GM04503 (cell line): ENCODE results near the gene ANKRD6.

Experiments used
- DNase-seq: peaks from one replicate; pipeline ENCODE4 v3.0.0-alpha.2; 2012; ENCODE audit warnings: low read depth

ANKRD6 gene

DNA sequence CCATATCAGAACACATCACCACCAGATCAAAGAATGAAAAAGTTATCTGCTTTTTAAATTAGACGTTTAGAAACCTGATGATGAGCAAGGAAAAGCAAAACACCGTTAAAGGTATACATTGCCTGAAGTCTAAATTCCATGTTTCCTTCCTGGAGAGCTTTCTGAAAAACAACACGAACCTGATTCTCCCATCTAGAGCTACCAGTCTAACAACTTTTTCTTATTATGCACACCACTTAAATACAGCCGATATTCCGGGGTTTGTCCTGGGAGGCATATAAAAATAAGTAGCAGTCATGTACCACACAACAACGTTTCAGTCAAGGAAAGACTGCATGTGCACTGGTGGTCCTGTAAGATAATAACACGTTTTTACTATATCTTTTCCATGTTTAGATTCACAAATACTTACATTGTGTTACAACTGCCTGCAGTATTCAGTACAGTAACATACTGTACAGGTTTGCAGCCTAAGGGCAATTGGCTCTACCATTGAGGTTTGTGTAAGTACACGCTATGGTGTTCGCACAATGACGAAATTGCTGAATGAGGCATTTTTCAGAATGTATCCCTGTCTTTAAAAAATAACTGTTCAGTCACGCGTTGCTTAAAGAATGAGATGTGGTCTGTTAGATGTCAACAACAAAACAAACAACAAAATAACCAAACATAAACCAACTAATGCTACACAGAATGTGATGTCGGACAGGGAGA, 224.7 kb downstream of the ANKRD6 start:
- no peak for DNase-seq

DNA sequence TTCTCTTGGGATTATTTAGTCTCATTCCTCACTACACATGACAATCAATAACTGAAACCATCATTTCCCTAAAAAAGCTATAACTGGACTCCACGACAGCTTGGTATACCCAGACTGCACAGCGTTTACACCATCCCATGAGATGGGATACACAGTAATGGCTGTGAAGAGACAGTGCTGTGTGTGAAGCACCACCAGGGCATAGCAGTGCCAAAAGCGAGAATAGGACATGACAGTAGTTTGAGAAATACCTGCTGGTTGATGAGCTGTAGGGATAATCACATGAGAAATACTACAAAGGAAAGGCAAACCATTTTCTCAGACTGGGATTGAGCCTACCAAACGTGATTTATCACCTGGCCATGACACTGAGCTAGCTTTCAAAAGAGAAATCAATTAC, 228.0 kb downstream of the ANKRD6 start:
- DNase-seq: no peak

DNA sequence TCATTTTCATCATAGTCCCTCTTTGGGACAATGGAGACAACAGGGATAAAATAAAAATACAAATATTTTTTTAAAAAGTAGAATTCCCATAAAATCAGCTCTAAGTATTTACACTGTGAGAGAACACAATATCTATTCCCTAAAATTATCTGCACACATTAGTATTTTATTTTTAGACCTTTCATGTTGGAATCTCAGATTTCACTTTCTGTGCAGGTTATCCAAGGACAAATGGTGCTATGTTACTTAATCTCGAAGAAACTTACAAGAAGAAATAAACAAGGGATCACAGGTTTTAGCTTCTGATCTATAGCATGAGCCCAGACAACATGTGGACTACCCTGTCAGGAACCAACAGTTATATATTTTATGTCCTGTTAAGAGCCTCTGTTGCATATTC, 228.6 kb downstream of the ANKRD6 start:
- DNase-seq: no peak

DNA sequence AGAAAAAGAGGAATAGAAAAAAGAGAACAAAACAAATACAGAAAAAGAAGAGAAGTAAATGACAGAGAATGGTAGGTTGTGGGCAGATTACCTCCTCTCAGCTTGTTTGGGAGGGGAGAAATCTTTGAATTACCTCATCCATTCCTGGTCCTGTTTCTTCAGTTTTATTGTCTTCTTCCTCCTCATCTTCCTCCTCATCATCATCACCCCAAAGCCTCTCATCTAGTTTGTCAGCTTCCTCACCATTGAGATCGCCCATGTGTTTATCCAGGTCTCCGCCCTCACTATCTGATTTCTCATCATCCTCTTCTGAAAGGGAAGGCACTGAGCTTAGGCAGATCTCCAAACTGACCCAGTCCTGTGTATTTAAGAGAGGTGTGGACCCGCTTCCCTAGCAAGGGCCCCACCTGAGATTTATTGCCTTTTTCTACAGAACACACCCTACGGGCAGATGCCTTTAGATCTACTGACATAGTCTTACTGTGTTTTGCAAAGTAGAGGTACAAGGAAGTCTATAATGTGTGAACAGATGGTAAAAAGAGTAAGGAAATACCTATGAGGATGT, 229.8 kb downstream of the ANKRD6 start:
- no peak for DNase-seq

DNA sequence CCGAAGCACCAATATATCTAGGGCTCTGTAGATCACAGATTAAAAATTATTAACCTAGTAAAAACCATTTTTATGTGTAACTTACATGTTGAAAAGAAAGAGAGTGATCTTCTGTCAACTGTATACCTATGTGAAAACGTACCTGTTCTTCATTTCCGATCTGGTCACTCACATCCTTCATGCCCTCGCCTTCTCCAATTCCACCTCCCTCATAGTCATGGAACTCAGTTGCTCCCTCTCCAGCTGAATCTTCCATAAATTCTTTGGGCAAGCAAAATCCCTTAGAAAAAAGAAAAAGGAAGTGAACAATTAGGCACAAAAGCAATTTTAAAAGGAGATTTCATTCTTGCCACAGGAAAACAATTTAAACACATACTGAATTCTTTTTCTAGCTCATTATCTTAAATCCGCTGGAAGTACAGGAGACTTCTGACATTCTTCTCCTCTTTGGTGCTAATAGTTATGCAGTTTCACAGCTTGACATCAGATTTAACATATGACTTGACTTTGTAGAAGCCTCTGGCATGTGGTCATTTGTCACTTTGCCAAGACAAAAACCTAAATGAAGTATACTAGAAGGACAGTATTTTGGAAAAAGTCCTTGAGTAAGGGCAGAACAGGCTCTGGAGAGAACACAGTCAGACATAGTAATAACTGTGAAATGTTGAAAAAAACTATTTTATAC, 235.1 kb downstream of the ANKRD6 start:
- DNase-seq: no peak

DNA sequence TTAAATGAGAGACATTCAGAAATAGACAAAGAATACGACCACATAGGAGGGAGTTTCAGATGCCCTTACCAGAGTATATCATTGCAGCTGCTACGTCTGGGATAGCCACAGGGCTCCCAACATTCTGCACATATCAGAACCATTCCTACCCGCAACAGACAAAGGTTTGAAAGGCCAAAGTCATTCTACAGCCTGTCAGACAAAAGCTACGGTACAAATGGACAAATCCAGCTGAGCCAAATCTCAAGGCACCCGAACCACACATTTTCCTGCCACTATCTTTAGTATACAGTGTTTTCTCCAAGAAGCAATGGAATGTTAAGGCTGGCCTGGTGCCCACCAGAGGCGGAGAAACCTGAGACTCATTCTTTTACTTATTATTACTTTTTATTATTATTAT, 236.1 kb downstream of the ANKRD6 start:
- DNase-seq: no peak

DNA sequence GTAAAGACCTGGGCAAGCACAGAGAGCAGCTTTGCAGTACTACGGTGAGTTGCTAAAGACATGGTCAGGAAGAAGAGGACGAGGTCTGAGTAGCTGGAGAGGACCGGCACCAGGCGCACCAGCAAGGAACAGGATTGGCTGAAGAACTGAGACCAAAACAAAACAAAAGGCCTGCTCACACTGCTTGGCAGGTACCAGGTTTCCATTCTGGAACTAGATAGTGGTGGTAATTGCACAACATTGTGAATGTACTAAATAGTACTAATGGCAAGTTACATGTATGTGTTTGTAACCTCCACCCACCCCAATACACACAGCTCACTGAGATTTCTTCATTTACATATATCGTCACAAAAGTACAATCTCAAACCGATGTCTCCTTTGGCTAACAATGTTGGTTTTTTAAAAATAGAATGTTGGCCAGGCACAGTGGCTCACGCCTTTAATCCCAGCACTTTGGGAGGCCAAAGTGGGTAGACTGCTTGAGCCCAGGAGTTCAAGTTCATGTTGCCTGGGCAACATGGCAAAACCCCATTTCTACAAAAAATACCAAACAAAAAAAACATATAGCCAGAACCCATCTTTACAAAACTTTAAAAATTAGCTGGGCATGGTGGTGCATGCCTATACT, 238.1 kb downstream of the ANKRD6 start:
- no peak for DNase-seq

DNA sequence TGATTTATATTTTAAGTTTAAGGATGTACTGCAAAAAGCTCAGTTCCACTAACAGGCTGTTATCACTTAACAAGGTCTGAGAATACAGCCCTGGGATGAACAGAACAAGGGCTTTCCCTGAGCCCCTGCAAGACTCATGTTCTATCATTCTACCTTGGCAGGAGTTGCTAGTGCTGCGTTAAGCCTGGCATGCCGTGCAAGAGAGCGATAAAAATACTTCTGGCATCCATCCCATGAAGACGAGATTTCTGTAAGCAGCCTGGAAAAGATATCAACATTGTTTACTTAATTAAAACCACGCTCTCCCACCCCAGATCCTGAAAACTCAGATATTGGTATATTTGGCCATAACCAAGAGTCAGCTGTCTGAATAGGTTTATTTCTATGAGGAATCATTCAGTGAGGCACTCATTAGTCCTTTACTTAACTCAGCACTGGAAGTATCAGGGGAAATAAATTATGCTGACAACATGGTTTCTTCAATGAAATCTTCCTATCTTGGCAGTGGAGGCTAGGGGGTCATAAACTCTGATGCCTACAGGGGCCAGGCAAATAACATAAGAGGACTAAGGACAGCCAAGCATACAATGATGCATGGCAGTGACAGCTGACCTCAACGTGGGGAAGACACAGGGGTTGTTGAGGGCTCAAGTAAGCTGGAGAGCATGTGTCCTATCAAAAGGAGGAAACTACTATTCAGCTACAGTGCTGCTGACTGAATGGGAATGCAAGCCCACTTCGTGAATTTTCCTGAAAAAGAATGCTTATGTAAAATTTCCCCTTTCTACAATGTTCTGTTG, 243.2 kb downstream of the ANKRD6 start:
- DNase-seq: no peak

DNA sequence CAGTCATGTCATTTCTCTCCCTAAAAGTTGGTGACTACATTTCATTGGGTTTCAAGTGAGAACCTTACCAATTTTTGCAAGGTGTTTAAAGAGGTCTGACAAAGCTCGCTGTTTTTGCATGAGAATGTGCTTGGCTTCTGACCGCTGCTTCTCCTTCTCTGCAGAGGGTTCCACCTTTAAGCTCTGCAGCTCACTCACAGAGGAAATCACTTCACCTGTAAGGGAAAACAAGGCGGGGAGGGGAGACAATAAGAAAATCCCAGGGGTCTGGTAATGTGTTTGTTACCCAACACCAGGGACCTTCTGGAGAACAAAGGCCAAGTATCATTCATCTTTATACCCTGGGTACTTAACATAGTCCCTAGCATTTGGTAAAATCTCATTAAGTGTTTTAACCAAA, 245.6 kb downstream of the ANKRD6 start:
- no peak for DNase-seq

DNA sequence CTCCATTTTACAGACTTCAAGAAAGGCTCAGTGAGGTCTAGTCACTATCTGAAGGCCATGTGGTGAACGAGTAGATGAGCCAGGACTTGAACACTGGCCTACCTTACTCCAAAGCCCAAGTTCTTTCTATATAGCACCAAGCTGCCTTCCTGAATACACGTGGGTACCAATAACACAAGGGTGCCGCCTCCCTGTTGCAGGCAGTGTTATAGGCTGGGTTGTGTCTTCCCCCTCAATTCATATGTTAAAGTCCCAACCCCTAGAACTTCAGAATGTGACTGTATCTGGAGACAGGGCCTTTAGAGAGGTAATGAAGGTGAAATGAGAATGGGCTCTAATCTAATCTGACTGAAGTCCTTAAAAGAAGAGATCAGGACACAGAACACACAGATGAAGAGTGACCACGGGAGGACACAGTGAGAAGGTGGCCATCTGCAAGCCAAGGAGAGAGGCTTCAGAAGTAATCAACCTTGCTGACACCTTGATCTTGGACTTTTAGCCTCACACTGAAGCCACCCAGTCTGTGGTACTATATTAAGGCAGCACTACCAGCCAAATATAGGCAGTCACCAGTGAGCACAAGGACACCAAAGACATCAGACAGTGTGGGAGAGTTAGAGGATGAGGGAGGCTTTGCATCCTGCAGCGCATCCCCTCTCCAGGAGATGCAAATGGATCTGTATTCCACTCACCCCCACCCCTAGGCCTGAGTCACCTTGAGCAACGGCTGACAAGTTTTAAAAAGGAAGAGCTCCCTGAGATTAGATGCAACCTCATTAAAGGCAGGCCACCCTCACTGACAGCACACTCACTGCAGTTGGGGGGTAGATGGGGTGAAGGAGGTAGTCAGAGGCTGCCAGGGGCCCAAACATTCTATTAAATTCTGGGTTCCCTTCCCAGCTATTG, 246.5 kb downstream of the ANKRD6 start:
- no peak for DNase-seq

DNA sequence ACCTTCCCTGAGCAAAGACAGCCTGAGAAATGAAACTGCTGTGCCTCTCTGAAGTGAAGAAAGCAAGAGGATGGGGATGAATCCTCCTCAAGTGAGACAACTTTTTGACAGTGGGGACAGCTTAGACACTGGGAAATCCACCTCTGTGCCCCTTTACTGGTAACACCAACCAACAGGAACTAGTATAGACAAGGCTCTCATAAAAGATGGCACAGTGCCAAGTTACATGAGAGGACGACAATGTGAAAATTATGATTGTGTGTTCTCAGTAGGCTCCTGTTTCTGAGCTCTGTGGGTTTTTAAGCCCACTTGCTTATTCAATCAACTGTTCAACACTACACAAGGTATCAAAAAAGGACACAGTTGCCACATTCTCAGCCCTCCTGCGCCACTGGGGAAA, 247.2 kb downstream of the ANKRD6 start:
- no peak for DNase-seq

DNA sequence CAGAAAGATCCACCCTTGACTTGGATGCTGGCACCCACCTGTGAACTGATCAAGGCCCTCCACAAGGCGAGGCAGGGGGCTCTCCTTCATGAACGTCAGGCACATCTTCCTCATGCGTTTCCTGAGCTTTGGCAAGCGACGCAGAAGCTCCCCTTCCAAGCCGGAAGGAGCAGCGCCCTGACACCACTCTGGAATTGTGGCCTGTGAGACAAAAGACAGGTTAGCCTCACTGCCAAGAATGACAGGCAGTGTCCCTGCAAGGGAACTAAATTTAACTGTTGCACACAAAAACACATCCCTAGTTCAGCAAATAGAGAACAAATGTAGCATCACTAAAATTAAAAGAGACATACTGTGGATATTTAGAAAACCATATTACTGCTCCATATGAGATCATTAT, 247.6 kb downstream of the ANKRD6 start:
- DNase-seq: no peak

DNA sequence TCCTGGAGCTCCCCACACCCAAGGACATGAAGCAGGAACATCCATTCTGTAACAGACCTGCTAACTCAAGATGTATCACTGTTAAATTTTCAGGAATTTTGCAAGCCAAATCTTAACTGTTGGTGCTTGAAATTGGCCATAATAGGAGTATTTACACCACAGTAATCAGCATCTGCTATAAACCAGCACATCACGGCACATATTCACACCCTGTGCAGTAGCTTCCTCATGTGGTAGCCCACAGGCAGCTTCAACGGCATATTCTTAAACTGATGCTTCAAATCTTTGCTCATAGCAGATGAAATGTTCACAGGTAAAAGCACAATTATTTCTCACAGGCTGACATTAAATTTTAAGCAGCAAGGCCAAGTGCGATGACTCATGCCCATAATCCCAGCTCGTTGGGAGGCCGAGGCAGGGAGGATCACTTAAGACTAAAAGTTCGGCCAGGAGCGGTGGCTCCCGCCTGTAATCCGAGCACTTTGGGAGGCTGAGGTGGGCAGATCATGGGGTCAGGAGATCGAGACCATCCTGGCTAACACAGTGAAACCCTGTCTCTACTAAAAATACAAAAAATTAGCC, 249.1 kb downstream of the ANKRD6 start:
- DNase-seq: no peak

DNA sequence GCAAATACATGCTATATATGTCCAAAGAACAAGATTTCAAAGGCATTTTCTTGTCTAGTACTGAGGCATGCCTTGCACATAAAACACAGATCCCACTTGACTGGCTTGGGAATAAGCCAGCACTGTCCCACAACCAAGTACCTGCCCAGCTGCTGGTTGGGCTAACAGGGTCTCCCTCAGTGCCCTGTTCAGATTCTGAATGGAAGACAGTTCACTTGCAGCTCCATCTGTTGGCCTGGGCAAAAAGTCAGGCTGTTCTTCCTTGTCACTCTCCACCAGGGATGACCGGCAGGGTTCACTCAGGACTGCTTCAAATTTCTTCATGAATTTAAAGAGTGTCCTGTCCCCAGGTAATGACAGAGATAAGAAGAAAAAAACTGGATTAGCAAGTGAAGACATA, 250.0 kb downstream of the ANKRD6 start:
- no peak for DNase-seq
